GM12878 (cell line): ENCODE results near the gene GRIN2A. TPM values are rescaled to one million over a fixed set of nuclear protein-coding genes. Genes with fewer than 3 reads are reported as not detected.
A peak's percentile ranks its signal among the peaks of the same experiment; 100 is the strongest.

Source experiments
- ATAC-seq: fragments of 200-7000 bp; cut with Tn5 transposase; 3 replicates; pipeline ENCODE4 v1.9.1; 2020; ENCODE audit warnings: mild to moderate bottlenecking, moderate library complexity
- BruUV-seq: library from RNA; stranded (reverse); fragments of 400-500 nt; replicated peaks from 2 replicates; lab custom pipeline; 2021; lab: Mats Ljungman, UMichigan
- CTCF ChIA-PET: fragments of 300-600 bp; sonication (Branson Sonifier 250); formaldehyde crosslinking; extraction: SDS; loops from one replicate; lab custom pipeline; 2021; ENCODE audit warnings: inconsistent platforms; lab: Yijun Ruan, JAX
- POLR2A ChIA-PET: fragments of 350-600 bp; formaldehyde crosslinking; extraction: SDS; loops from one replicate; lab custom pipeline; 2021; ENCODE audit warnings: inconsistent platforms; lab: Charles Lee
- RAD21 ChIA-PET: fragments of 300-600 bp; sonication (Branson Sonifier 250); formaldehyde crosslinking; loops from one replicate; lab custom pipeline; 2023; ENCODE audit warnings: antibody characterized with exemption; ENCODE audit not compliant: unreplicated experiment; lab: Charles Lee
- SMC1A ChIA-PET: fragments of 300-600 bp; sonication (Branson Sonifier 250); formaldehyde crosslinking; loops from one replicate; lab custom pipeline; 2023; ENCODE audit not compliant: unreplicated experiment, uncharacterized antibody; lab: Charles Lee
- DNase-seq: peaks from one replicate; pipeline ENCODE4 v3.0.0-alpha.2; 2011; ENCODE audit warnings: low read depth, low spot score
- FAIRE-seq: peaks from 3 replicates; lab custom pipeline; 2011; peaks lifted over from hg19 to GRCh38; lab: Jason Lieb, UNC
- H2AFZ ChIP-seq: 2 replicates; pipeline ENCODE4 v1.6.0; 2011; ENCODE audit warnings: low read depth, low read length, control low read depth; ENCODE audit not compliant: control insufficient read depth
- H3K27ac ChIP-seq: 2 replicates; pipeline ENCODE4 v1.5.1; 2011; ENCODE audit warnings: control low read depth; ENCODE audit not compliant: control insufficient read depth, insufficient read depth
- H3K27me3 ChIP-seq, 2 experiments: replicated peaks in 1 of 2; 2 replicates each; pipeline versions ENCODE4 v1.6.0 to v1.6.1; 2011; ENCODE audit warnings: low read length in 1 of 2; ENCODE audit not compliant: control insufficient read depth in 2 of 2, insufficient read depth in 2 of 2
- H3K36me3 ChIP-seq, 2 experiments: 2 replicates each; pipeline ENCODE4 v1.5.1; 2011; ENCODE audit warnings: low read length in 1 of 2; ENCODE audit not compliant: control insufficient read depth in 2 of 2, insufficient read depth in 2 of 2
- H3K4me1 ChIP-seq: 2 replicates; pipeline ENCODE4 v1.6.1; 2011; ENCODE audit warnings: mild to moderate bottlenecking, low read length, moderate library complexity, mixed read lengths; ENCODE audit not compliant: control insufficient read depth, insufficient read depth
- H3K4me2 ChIP-seq: 2 replicates; pipeline ENCODE4 v1.6.0; 2011; ENCODE audit warnings: control low read depth; ENCODE audit not compliant: control insufficient read depth, insufficient read depth
- H3K4me3 ChIP-seq: fragments of 200-600 bp; sonication (generic); 2 replicates; pipeline ENCODE4 v1.5.1; 2016
- H3K79me2 ChIP-seq: 2 replicates; pipeline ENCODE4 v1.6.0; 2011; ENCODE audit warnings: low read length; ENCODE audit not compliant: control insufficient read depth, insufficient read depth
- H3K9ac ChIP-seq: 2 replicates; pipeline ENCODE4 v1.8.0; 2011; ENCODE audit warnings: low read length, control low read depth, mixed read lengths; ENCODE audit not compliant: control insufficient read depth, insufficient read depth
- H3K9me3 ChIP-seq: replicated peaks from 3 replicates; pipeline ENCODE4 v1.5.1; 2011; ENCODE audit warnings: mild to moderate bottlenecking, low read length; ENCODE audit not compliant: control insufficient read depth, insufficient read depth
- H4K20me1 ChIP-seq: 2 replicates; pipeline ENCODE4 v1.6.0; 2011; ENCODE audit not compliant: control insufficient read depth, insufficient read depth
- ATF7 ChIP-seq: fragments of 450-650 bp; IDR thresholded peaks from 2 replicates; pipeline ENCODE4 v1.6.1; 2016; ENCODE audit warnings: low read depth, mild to moderate bottlenecking
- BCL11A ChIP-seq: IDR thresholded peaks from 2 replicates; pipeline ENCODE4 v1.6.1; 2011; ENCODE audit warnings: low read depth, low read length
- IKZF1 ChIP-seq: fragments of 450-650 bp; conservative IDR thresholded peaks from 2 replicates; pipeline ENCODE4 v1.6.1; 2017; ENCODE audit warnings: antibody characterized with exemption, mild to moderate bottlenecking
- IKZF2 ChIP-seq, 2 experiments: fragments of 450-650 bp; IDR thresholded peaks; 2 replicates each; pipeline ENCODE4 v1.6.1; 2017; ENCODE audit warnings: mild to moderate bottlenecking in 2 of 2, moderate library complexity in 2 of 2
- MTA2 ChIP-seq: fragments of 450-650 bp; IDR thresholded peaks from 2 replicates; pipeline ENCODE4 v1.6.1; 2016; ENCODE audit warnings: low read depth, mild to moderate bottlenecking, moderate library complexity
- POLR2AphosphoS2 ChIP-seq: IDR thresholded peaks from 2 replicates; pipeline ENCODE4 v1.6.1; 2011; ENCODE audit warnings: low read depth, mild to moderate bottlenecking, low read length, improper control_type of control experiment, moderate library complexity
- POLR2AphosphoS5 ChIP-seq: IDR thresholded peaks from 2 replicates; pipeline ENCODE4 v1.6.1; 2011; ENCODE audit warnings: mild to moderate bottlenecking, low read length, inconsistent platforms
- SIN3A ChIP-seq: IDR thresholded peaks from 2 replicates; pipeline ENCODE4 v1.6.1; 2012; ENCODE audit warnings: low read depth, low read length, improper control_type of control experiment
- TCF12 ChIP-seq: IDR thresholded peaks from 2 replicates; pipeline ENCODE4 v1.6.1; 2011; ENCODE audit warnings: low read depth, mild to moderate bottlenecking, low read length
- WGBS: methylation state at CpG from one replicate; pipeline ENCODE4 v1.1.6; 2016; ENCODE audit warnings: low lambda C conversion rate; ENCODE audit not compliant: insufficient replicate concordance, insufficient coverage; ENCODE audit errors: missing lambda C conversion rate; 5-methylcytosine and 5-hydroxymethylcytosine counted together
- in situ Hi-C: fragments of 300-500 bp; cut with MboI; formaldehyde crosslinking; loops from 9 replicates; pipeline ENCODE4 v1.14.3; 2018; ENCODE audit warnings: mixed read lengths
- intact Hi-C: fragments of 100-400 bp; cut with micrococcal nuclease; formaldehyde crosslinking; loops from one replicate; pipeline ENCODE4 v1.14.2; 2022; ENCODE audit not compliant: unreplicated experiment
- polyA plus RNA-seq, 11 experiments: library from polyadenylated mRNA; depleted of rRNA in 4 of 11; unstranded in 6 of 11; stranded (reverse) in 5 of 11; fragments of >200 nt; fragmentation: Nextera tagmentation in 4 of 11; fragmentation: Illumina TruSeq in 1 of 11; extraction: Ambion mirVana in 4 of 11; extraction: Trizol in 1 of 11; gene quantifications; 1 replicate in 1 of 11; 2 replicates in 10 of 11; pipeline versions ENCODE4 v1.2.1 to v1.2.3, GENCODE V29; 2011 to 2016; ENCODE audit warnings: inconsistent platforms in 2 of 11, missing spikeins in 2 of 11, low read depth in 1 of 11
- total RNA-seq, 4 experiments: library from RNA; depleted of rRNA in 3 of 4; stranded (reverse); fragments of >200 nt in 3 of 4; fragmentation: Illumina TruSeq in 1 of 4; extraction: Trizol in 1 of 4; gene quantifications; 2 replicates each; pipeline versions ENCODE4 v1.2.1 to v1.2.3, GENCODE V29; 2013 to 2021
- TF ChIP-seq, protein P1 (sequence below): fragments of 450-650 bp; formaldehyde crosslinking; IDR thresholded peaks from 2 replicates; pipeline ENCODE4 v1.4.0; 2022; ENCODE audit warnings: mild to moderate bottlenecking, moderate library complexity
- TF ChIP-seq, protein P2 (sequence below): IDR thresholded peaks from 2 replicates; pipeline ENCODE4 v1.6.1; 2011; ENCODE audit warnings: borderline replicate concordance, low read depth, mild to moderate bottlenecking, moderate library complexity, low read length; ENCODE audit not compliant: insufficient read depth, poor library complexity, severe bottlenecking
- TF ChIP-seq, protein P3 (sequence below): fragments of 150-350 bp; IDR thresholded peaks from 2 replicates; pipeline ENCODE4 v1.6.1; 2014; ENCODE audit warnings: mild to moderate bottlenecking, low read depth, low read length

GRIN2A gene
- total and polyA plus RNA-seq, 10 of the 15 experiments (the other 5 are each of a cell fraction or from before 2014, with no cell fraction given): 2.4 to 13.3 (median 7.3) TPM

DNA sequence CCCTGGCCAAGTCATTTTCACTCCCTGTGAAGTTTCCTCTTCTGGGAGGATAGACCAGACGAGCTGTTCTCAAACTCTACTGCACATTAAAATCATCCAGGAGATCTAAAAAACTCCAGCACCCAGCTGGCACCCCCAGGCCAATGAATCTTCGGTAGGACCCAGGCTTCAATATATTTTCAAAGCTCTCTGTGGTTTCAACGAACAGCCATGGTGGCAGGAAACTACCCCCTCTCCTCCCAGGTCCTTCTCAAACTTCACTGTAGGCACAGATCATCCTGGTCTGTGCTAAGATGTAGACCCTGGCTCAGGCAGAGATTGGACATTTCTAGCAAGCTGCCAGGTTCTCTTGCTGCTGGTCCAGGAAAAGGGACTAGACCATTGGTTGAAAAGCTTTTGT, 38.7 kb upstream of the GRIN2A start (continued):
- TF ChIP-seq, protein P1, sequence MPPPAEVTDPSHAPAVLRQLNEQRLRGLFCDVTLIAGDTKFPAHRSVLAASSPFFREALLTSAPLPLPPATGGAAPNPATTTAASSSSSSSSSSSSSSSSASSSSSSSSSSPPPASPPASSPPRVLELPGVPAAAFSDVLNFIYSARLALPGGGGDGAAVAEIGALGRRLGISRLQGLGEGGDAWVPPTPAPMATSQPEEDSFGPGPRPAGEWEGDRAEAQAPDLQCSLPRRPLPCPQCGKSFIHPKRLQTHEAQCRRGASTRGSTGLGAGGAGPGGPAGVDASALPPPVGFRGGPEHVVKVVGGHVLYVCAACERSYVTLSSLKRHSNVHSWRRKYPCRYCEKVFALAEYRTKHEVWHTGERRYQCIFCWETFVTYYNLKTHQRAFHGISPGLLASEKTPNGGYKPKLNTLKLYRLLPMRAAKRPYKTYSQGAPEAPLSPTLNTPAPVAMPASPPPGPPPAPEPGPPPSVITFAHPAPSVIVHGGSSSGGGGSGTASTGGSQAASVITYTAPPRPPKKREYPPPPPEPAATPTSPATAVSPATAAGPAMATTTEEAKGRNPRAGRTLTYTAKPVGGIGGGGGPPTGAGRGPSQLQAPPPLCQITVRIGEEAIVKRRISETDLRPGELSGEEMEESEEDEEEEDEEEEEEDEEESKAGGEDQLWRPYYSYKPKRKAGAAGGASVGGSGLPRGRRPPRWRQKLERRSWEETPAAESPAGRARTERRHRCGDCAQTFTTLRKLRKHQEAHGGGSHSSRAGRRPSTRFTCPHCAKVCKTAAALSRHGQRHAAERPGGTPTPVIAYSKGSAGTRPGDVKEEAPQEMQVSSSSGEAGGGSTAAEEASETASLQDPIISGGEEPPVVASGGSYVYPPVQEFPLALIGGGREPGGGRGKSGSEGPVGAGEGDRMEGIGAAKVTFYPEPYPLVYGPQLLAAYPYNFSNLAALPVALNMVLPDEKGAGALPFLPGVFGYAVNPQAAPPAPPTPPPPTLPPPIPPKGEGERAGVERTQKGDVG: no peak
- TF ChIP-seq, protein P2, sequence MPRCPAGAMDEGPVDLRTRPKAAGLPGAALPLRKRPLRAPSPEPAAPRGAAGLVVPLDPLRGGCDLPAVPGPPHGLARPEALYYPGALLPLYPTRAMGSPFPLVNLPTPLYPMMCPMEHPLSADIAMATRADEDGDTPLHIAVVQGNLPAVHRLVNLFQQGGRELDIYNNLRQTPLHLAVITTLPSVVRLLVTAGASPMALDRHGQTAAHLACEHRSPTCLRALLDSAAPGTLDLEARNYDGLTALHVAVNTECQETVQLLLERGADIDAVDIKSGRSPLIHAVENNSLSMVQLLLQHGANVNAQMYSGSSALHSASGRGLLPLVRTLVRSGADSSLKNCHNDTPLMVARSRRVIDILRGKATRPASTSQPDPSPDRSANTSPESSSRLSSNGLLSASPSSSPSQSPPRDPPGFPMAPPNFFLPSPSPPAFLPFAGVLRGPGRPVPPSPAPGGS: no peak

DNA sequence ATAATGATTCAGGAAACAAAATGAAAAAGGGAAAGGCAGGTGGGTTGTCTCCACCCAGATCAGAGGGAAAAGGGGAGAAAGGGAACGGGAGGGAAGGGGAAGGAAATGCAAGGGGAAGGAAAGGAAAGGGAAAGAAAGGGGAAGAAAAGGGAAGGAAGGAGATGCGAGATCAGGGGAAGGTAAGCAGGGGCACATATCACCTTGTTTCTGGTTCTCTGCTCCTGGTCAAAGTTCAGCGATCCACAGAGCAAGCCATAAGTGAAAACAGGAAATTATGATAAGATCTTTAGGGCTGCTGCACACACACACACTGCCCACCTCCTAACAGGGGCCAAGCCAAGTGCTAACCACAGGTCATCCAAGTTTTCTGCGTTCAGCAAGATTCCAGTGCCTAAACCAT, 37.5 kb upstream of the GRIN2A start:
- Histone ChIP-seq H3K27ac (no peak overlapping the region), H3K4me1 (no peaks in the 10 kb centered on the region), H3K9ac (no peak overlapping the region), H3K4me2 (no peak overlapping the region), H3K27me3 (no peaks in the 10 kb centered on the region), H3K79me2 (no peaks in the 10 kb centered on the region), H3K9me3 (no peaks in the 10 kb centered on the region; the same call in 2 of the 3 replicates), H4K20me1 (no peaks in the 10 kb centered on the region), H2AFZ (no peak overlapping the region), H3K36me3 (no peaks in the 10 kb centered on the region), H3K4me3 (no peak overlapping the region)
- ChIA-PET POLR2A (no interaction called here), RAD21 (no interaction called here), CTCF (no interaction called here), SMC1A (no interaction called here)
- 3% methylated on average over 4 of the region's 4 CpGs for WGBS
- FAIRE-seq: no peak
- TF ChIP-seq, protein P3, sequence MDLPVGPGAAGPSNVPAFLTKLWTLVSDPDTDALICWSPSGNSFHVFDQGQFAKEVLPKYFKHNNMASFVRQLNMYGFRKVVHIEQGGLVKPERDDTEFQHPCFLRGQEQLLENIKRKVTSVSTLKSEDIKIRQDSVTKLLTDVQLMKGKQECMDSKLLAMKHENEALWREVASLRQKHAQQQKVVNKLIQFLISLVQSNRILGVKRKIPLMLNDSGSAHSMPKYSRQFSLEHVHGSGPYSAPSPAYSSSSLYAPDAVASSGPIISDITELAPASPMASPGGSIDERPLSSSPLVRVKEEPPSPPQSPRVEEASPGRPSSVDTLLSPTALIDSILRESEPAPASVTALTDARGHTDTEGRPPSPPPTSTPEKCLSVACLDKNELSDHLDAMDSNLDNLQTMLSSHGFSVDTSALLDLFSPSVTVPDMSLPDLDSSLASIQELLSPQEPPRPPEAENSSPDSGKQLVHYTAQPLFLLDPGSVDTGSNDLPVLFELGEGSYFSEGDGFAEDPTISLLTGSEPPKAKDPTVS: no peak
- TF ChIP-seq IKZF2 (IDR thresholded peaks at IDR 0.05) (peak; percentile 43 to 50; a peak in 2 of 4 replicates), POLR2AphosphoS2 (no peak), TCF12 (no peak), POLR2AphosphoS5 (no peak), SIN3A (no peak), ATF7 (no peak), BCL11A (no peak), IKZF1 (0 out of 2 replicates have a peak, but pooled peaks have one; percentile 35), MTA2 (0 out of 2 replicates have a peak, but pooled peaks have one; percentile 10)
- intact Hi-C loops: no loop called here
- DNase-seq: no peak
- no TSS peak for BruUV-seq
- peak; percentile 53; the same call in 2 of the 3 replicates for ATAC-seq
- in situ Hi-C loops: no loop called here
